CD14-positive monocyte (primary cell): ENCODE results near the gene C9orf50. TPM values are rescaled to one million over a fixed set of nuclear protein-coding genes. Genes with fewer than 3 reads are reported as not detected.

Experiments used
- DNase-seq, 3 donors: peaks; one replicate each; pipeline ENCODE4 v3.0.0-alpha.2; 2011 to 2022
- H2AFZ ChIP-seq: 2 replicates; pipeline ENCODE4 v1.6.0; 2012; ENCODE audit warnings: mild to moderate bottlenecking, low read depth, low read length, inconsistent platforms; ENCODE audit not compliant: insufficient read depth, poor library complexity, severe bottlenecking
- H3K27ac ChIP-seq, 2 donors: 1 replicate in 1 of 2; 2 replicates in 1 of 2; pipeline ENCODE4 v1.5.1; 2012 to 2013; ENCODE audit warnings: low read length in 2 of 2, control low read depth in 1 of 2, inconsistent platforms in 1 of 2, low read depth in 1 of 2, mild to moderate bottlenecking in 1 of 2
- H3K27me3 ChIP-seq, 2 donors: one replicate each; pipeline versions ENCODE4 v1.6.0 to v1.6.1; 2011 to 2013; ENCODE audit warnings: low read length in 2 of 2; ENCODE audit not compliant: control insufficient read depth in 2 of 2, insufficient read depth in 2 of 2
- H3K36me3 ChIP-seq, 2 donors: replicated peaks in 1 of 2; 1 replicate in 1 of 2; 2 replicates in 1 of 2; pipeline versions ENCODE4 v1.5.1 to v1.6.1; 2012 to 2013; ENCODE audit warnings: low read length in 2 of 2, control low read depth in 1 of 2, inconsistent platforms in 1 of 2, mild to moderate bottlenecking in 1 of 2; ENCODE audit not compliant: insufficient read depth in 2 of 2, control insufficient read depth in 1 of 2
- H3K4me1 ChIP-seq, 2 donors: 1 replicate in 1 of 2; 2 replicates in 1 of 2; pipeline versions ENCODE4 v1.5.1 to v1.6.1; 2012 to 2013; ENCODE audit warnings: low read length in 2 of 2, control low read depth in 1 of 2, inconsistent platforms in 1 of 2, mild to moderate bottlenecking in 1 of 2, moderate library complexity in 1 of 2; ENCODE audit not compliant: insufficient read depth in 2 of 2, control insufficient read depth in 1 of 2
- H3K4me2 ChIP-seq: replicated peaks from 2 replicates; pipeline ENCODE3; 2012; ENCODE audit warnings: low read length, moderate library complexity, mild to moderate bottlenecking; ENCODE audit not compliant: poor library complexity, severe bottlenecking; ENCODE audit errors: extremely low read depth
- H3K4me3 ChIP-seq, 3 experiments: fragments of 200-600 bp in 1 of 3; sonication (generic) in 1 of 3; replicated peaks in 1 of 3; 1 replicate in 2 of 3; 2 replicates in 1 of 3; pipeline ENCODE4 v1.5.1; 2011 to 2013; ENCODE audit warnings: low read length in 3 of 3, mild to moderate bottlenecking in 3 of 3, control low read depth in 2 of 3, low read depth in 2 of 3, inconsistent platforms in 1 of 3, moderate library complexity in 1 of 3
- H3K79me2 ChIP-seq: 2 replicates; pipeline ENCODE4 v1.6.0; 2012; ENCODE audit warnings: mild to moderate bottlenecking, control low read depth, inconsistent platforms, low read length, moderate library complexity; ENCODE audit not compliant: insufficient read depth
- H3K9ac ChIP-seq: 2 replicates; pipeline ENCODE4 v1.6.0; 2017; ENCODE audit warnings: low read length, mild to moderate bottlenecking; ENCODE audit not compliant: insufficient read depth, poor library complexity, severe bottlenecking
- H3K9me3 ChIP-seq, 2 donors: replicated peaks in 1 of 2; 1 replicate in 1 of 2; 2 replicates in 1 of 2; pipeline versions ENCODE4 v1.5.1 to v1.6.1; 2012 to 2013; ENCODE audit warnings: low read length in 2 of 2, control low read depth in 1 of 2; ENCODE audit not compliant: control insufficient read depth in 1 of 2, insufficient read depth in 1 of 2
- H4K20me1 ChIP-seq: 2 replicates; pipeline ENCODE4 v1.6.0; 2012; ENCODE audit warnings: mild to moderate bottlenecking, low read length, control low read depth, moderate library complexity; ENCODE audit not compliant: insufficient read depth
- H3K27ac Mint-ChIP-seq, 7 donors: one replicate each; pipeline ENCODE4 v1.8.0; 2020; ENCODE audit warnings: mild to moderate bottlenecking in 7 of 7, mixed read lengths in 7 of 7, moderate library complexity in 6 of 7, inconsistent platforms in 2 of 7
- H3K27me3 Mint-ChIP-seq, 3 donors: one replicate each; pipeline ENCODE4 v1.8.0; 2021 to 2022; ENCODE audit warnings: low read depth in 3 of 3, mild to moderate bottlenecking in 3 of 3, mixed read lengths in 3 of 3, moderate library complexity in 3 of 3, inconsistent platforms in 1 of 3
- H3K36me3 Mint-ChIP-seq, 2 donors: one replicate each; pipeline ENCODE4 v1.8.0; 2020; ENCODE audit warnings: mixed read lengths in 2 of 2, inconsistent platforms in 1 of 2, mild to moderate bottlenecking in 1 of 2
- H3K4me1 Mint-ChIP-seq: one replicate; pipeline ENCODE4 v1.8.0; 2020; ENCODE audit warnings: mild to moderate bottlenecking, mixed read lengths
- H3K4me3 Mint-ChIP-seq, 2 donors: one replicate each; pipeline ENCODE4 v1.8.0; 2020; ENCODE audit warnings: mild to moderate bottlenecking in 2 of 2, mixed read lengths in 2 of 2, moderate library complexity in 1 of 2
- H3K9me3 Mint-ChIP-seq, 7 donors: one replicate each; pipeline ENCODE4 v1.8.0; 2020 to 2022; ENCODE audit warnings: mixed read lengths in 7 of 7, mild to moderate bottlenecking in 6 of 7, moderate library complexity in 6 of 7, inconsistent platforms in 2 of 7
- WGBS: methylation state at CpG from one replicate; pipeline ENCODE4 v1.1.5; 2013; ENCODE audit warnings: missing lambda C conversion rate; ENCODE audit not compliant: insufficient coverage; 5-methylcytosine and 5-hydroxymethylcytosine counted together
- intact Hi-C, 2 donors: fragments of 100-400 bp; cut with micrococcal nuclease; formaldehyde crosslinking; loops; one replicate each; pipeline versions ENCODE4 v1.15.0 to v1.15.1; 2023
- polyA plus RNA-seq, 3 donors: library from polyadenylated mRNA; depleted of rRNA in 1 of 3; unstranded in 2 of 3; stranded (reverse) in 1 of 3; fragments of 300-500 nt in 2 of 3; fragments of >200 nt in 1 of 3; fragmentation: Illumina TruSeq in 2 of 3; gene quantifications; 1 replicate in 2 of 3; 2 replicates in 1 of 3; pipeline ENCODE4 v1.2.3, GENCODE V29; 2012 to 2021
- TF ChIP-seq, protein P1 (sequence below): fragments of 200-600 bp; IDR thresholded peaks from one replicate; pipeline ENCODE4 v1.8.0; 2022; ENCODE audit warnings: antibody characterized with exemption, mild to moderate bottlenecking

Gene C9orf50
- polyA plus RNA-seq, 3 donors, result not detected

DNA sequence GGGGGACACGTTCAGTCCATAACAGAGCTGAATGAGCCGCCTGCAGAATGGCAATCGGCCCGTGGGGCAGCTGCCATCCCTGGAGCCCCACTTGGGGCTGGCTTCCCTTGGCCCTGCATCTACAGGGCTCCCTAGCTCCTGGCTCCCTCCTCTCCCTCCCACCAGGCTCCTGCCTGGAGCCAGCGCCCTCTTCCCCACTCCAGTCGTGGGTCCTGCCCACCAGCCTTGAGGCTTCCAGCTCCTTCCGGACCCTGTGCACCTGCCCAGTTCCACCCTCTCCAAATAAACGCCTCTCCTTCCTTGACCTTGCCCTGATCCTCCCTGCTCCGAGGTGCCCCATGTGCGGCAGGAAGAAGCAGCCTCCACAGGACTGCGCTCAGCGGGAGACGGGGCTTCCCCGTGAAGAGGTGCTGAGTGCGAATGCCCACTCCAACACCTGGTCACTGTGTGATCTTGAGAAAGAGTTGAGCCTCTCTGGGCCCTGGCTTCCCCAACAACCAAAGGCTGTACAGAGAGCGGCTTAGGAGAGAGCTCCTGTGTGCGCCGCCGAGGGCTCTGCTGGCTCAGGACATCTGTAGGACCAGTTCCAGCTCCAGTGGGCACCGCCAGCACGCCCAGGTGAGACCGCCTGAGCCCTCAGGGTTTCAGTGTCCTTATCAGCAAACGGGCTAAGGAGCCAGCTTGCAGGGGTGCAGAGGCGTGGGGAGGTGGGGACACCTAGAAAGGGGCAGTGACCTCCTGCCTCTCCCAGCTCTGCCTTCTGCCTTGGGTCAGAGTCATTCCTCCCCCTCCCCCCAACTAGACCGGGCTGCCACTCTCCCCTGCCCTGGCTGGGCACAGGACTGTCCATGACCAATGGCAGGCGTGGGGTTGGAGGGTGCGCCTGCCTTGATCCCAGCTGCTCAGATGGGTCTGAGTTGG is 12.1 kb downstream of the C9orf50 start:
- H3K9me3 ChIP-seq, result no peaks in the 10 kb centered on the region
- H4K20me1 ChIP-seq, result no peaks in the 10 kb centered on the region
- H3K4me3 Mint-ChIP-seq, result peak overlapping the region in 1 of 2 donors; percentile 1
- H3K4me2 ChIP-seq, result no peak overlapping the region
- H3K27ac Mint-ChIP-seq, result peak overlapping the region; percentile 40 to 97 (median 94)
- TF ChIP-seq, protein P1, sequence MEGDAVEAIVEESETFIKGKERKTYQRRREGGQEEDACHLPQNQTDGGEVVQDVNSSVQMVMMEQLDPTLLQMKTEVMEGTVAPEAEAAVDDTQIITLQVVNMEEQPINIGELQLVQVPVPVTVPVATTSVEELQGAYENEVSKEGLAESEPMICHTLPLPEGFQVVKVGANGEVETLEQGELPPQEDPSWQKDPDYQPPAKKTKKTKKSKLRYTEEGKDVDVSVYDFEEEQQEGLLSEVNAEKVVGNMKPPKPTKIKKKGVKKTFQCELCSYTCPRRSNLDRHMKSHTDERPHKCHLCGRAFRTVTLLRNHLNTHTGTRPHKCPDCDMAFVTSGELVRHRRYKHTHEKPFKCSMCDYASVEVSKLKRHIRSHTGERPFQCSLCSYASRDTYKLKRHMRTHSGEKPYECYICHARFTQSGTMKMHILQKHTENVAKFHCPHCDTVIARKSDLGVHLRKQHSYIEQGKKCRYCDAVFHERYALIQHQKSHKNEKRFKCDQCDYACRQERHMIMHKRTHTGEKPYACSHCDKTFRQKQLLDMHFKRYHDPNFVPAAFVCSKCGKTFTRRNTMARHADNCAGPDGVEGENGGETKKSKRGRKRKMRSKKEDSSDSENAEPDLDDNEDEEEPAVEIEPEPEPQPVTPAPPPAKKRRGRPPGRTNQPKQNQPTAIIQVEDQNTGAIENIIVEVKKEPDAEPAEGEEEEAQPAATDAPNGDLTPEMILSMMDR, result no peak
- no peaks in the 10 kb centered on the region for H3K36me3 ChIP-seq
- intact Hi-C loops, result loop anchor here in 1 of 2 donors (5.0 to 10.0 kb wide), 2 partner anchors 114 to 287 kb away; no protein-coding TSS in a partner anchor
- WGBS, result 96% methylated on average over 24 of the region's 27 CpGs
- H3K36me3 Mint-ChIP-seq, result no peaks in the 10 kb centered on the region
- H3K27ac ChIP-seq, result peak overlapping the region; percentile 44 to 79
- H3K9ac ChIP-seq, result no peak overlapping the region
- no peaks in the 10 kb centered on the region for H3K79me2 ChIP-seq
- peaks cover 0 to 2% (median 0%) of the 10 kb centered on the region in 7 donors for H3K9me3 Mint-ChIP-seq
- DNase-seq, result no peak
- peaks cover 50% of the 10 kb centered on the region for H3K4me1 Mint-ChIP-seq
- H2AFZ ChIP-seq, result no peak overlapping the region
- H3K27me3 Mint-ChIP-seq, result peaks cover 4 to 6% (median 5%) of the 10 kb centered on the region in 3 donors
- H3K4me1 ChIP-seq, result peaks cover 43 to 49% of the 10 kb centered on the region in 2 donors
- no peaks in the 10 kb centered on the region for H3K27me3 ChIP-seq
- no peak overlapping the region for H3K4me3 ChIP-seq

GRCh38 chr9:129607027-129607387 is 13.9 kb downstream of the C9orf50 start:
- intact Hi-C loops, result loop anchor here in 1 of 2 donors (5.0 to 10.0 kb wide), 2 partner anchors 112 to 285 kb away; no protein-coding TSS in a partner anchor
- Histone ChIP-seq H3K4me1 (peaks cover 56 to 64% of the 10 kb centered on the region in 2 donors), H3K9me3 (no peaks in the 10 kb centered on the region), H3K27ac (peak overlapping the region; percentile 44 to 79), H3K4me3 (peak overlapping the region in 1 of 3 experiments; percentile 69), H4K20me1 (no peaks in the 10 kb centered on the region), H3K79me2 (no peaks in the 10 kb centered on the region), H3K36me3 (no peaks in the 10 kb centered on the region), H3K4me2 (peak overlapping the region; percentile 72), H2AFZ (no peak overlapping the region), H3K9ac (peak overlapping the region; percentile 50), H3K27me3 (no peaks in the 10 kb centered on the region)
- DNase-seq, result no peak
- H3K27me3 Mint-ChIP-seq, result peaks cover 0 to 2% (median 1%) of the 10 kb centered on the region in 3 donors
- TF ChIP-seq, protein P1, result no peak
- peaks cover 60% of the 10 kb centered on the region for H3K4me1 Mint-ChIP-seq
- H3K4me3 Mint-ChIP-seq, result peak overlapping the region; percentile 41 to 90
- peaks cover 0 to 2% (median 0%) of the 10 kb centered on the region in 7 donors for H3K9me3 Mint-ChIP-seq
- H3K36me3 Mint-ChIP-seq, result no peaks in the 10 kb centered on the region
- peak overlapping the region; percentile 89 to 97 (median 97) for H3K27ac Mint-ChIP-seq
- 72% methylated on average over 5 of the region's 6 CpGs for WGBS
